K562 (cell line): Measurements from ENCODE around the gene GPR142.

ENCODE experiments used
- EWSR1 ChIP-seq: fragments of 450-650 bp; IDR thresholded peaks from 2 replicates; pipeline ENCODE4 v1.6.1; 2018; ENCODE audit warnings: borderline replicate concordance, mild to moderate bottlenecking, low read depth, moderate library complexity; ENCODE audit not compliant: partially characterized antibody
- GATA2 ChIP-seq: sonication (generic); formaldehyde crosslinking; IDR thresholded peaks from 2 replicates; pipeline ENCODE4 v1.4.0; 2020; ENCODE audit warnings: mild to moderate bottlenecking, missing genetic modification reagents
- HNRNPUL1 ChIP-seq: fragments of 200-400 bp; formaldehyde crosslinking; IDR thresholded peaks from 2 replicates; pipeline ENCODE4 v1.6.1; 2017; ENCODE audit warnings: low read length
- KLF1 ChIP-seq: fragments of 450-650 bp; IDR thresholded peaks from 2 replicates; pipeline ENCODE4 v1.6.1; 2016; ENCODE audit warnings: missing genetic modification characterization, missing compliant biosample characterization
- MXI1 ChIP-seq: IDR thresholded peaks from 2 replicates; pipeline ENCODE4 v1.6.1; 2011; ENCODE audit warnings: low read depth, mild to moderate bottlenecking, improper control_type of control experiment, low read length
- POLR2A ChIP-seq: fragments of 450-650 bp; conservative IDR thresholded peaks from 2 replicates; pipeline ENCODE4 v1.6.1; 2016
- STAT6 ChIP-seq: sonication (generic); formaldehyde crosslinking; IDR thresholded peaks from 2 replicates; pipeline ENCODE4 v1.8.1; 2023; ENCODE audit warnings: mild to moderate bottlenecking, missing genetic modification reagents
- TBL1XR1 ChIP-seq, 2 experiments: IDR thresholded peaks; 2 replicates each; pipeline ENCODE4 v1.6.1; 2012; ENCODE audit warnings: improper control_type of control experiment in 2 of 2, low read length in 2 of 2, mild to moderate bottlenecking in 1 of 2
- TCF7L2 ChIP-seq: fragments of 150-350 bp; IDR thresholded peaks from 2 replicates; pipeline ENCODE4 v1.6.1; 2016; ENCODE audit warnings: low read depth, mild to moderate bottlenecking, low read length, moderate library complexity
- ZBTB5 ChIP-seq: fragments of 450-650 bp; IDR thresholded peaks from 2 replicates; pipeline ENCODE4 v1.6.1; 2017; ENCODE audit warnings: antibody characterized with exemption
- TF ChIP-seq, protein P1 (sequence below), 3 experiments: IDR thresholded peaks in 2 of 3; conservative IDR thresholded peaks in 1 of 3; 2 replicates each; pipeline ENCODE4 v1.5.1; 2011 to 2012; ENCODE audit warnings: low read length in 3 of 3, mild to moderate bottlenecking in 3 of 3, control low read depth in 2 of 3, improper control_type of control experiment in 1 of 3, inconsistent platforms in 1 of 3, low read depth in 1 of 3, mixed read lengths in 1 of 3, moderate library complexity in 1 of 3; ENCODE audit not compliant: insufficient read depth in 2 of 3
- TF ChIP-seq, protein P2 (sequence below): fragments of 150-350 bp; conservative IDR thresholded peaks from 2 replicates; pipeline ENCODE4 v1.6.1; 2014; ENCODE audit warnings: low read length

GRCh38 chr17:74335529-74336062 is 31.7 kb upstream of the GPR142 start:
- TF ChIP-seq POLR2A = no peak
- no peak for TF ChIP-seq KLF1 (tag)
- no peak for TF ChIP-seq GATA2 (CRISPR knock-in tag)
- no peak for TF ChIP-seq EWSR1
- TF ChIP-seq, protein P1, sequence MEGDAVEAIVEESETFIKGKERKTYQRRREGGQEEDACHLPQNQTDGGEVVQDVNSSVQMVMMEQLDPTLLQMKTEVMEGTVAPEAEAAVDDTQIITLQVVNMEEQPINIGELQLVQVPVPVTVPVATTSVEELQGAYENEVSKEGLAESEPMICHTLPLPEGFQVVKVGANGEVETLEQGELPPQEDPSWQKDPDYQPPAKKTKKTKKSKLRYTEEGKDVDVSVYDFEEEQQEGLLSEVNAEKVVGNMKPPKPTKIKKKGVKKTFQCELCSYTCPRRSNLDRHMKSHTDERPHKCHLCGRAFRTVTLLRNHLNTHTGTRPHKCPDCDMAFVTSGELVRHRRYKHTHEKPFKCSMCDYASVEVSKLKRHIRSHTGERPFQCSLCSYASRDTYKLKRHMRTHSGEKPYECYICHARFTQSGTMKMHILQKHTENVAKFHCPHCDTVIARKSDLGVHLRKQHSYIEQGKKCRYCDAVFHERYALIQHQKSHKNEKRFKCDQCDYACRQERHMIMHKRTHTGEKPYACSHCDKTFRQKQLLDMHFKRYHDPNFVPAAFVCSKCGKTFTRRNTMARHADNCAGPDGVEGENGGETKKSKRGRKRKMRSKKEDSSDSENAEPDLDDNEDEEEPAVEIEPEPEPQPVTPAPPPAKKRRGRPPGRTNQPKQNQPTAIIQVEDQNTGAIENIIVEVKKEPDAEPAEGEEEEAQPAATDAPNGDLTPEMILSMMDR (IDR thresholded peaks at IDR 0.05 in 2 of 3, conservative IDR thresholded peaks at IDR 0.05 in 1 of 3; ENCODE audit: insufficient read depth in 2 of 3, low read depth in 1 of 3, low read length in 3 of 3) = no peak
- TF ChIP-seq HNRNPUL1 = no peak
- no peak for TF ChIP-seq TBL1XR1 (IDR thresholded peaks at IDR 0.05; ENCODE audit: low read length in 2 of 2)
- no peak for TF ChIP-seq MXI1
- TF ChIP-seq TCF7L2 = no peak
- TF ChIP-seq ZBTB5 = no peak
- TF ChIP-seq, protein P2, sequence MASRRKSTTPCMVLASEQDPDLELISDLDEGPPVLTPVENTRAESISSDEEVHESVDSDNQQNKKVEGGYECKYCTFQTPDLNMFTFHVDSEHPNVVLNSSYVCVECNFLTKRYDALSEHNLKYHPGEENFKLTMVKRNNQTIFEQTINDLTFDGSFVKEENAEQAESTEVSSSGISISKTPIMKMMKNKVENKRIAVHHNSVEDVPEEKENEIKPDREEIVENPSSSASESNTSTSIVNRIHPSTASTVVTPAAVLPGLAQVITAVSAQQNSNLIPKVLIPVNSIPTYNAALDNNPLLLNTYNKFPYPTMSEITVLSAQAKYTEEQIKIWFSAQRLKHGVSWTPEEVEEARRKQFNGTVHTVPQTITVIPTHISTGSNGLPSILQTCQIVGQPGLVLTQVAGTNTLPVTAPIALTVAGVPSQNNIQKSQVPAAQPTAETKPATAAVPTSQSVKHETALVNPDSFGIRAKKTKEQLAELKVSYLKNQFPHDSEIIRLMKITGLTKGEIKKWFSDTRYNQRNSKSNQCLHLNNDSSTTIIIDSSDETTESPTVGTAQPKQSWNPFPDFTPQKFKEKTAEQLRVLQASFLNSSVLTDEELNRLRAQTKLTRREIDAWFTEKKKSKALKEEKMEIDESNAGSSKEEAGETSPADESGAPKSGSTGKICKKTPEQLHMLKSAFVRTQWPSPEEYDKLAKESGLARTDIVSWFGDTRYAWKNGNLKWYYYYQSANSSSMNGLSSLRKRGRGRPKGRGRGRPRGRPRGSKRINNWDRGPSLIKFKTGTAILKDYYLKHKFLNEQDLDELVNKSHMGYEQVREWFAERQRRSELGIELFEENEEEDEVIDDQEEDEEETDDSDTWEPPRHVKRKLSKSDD = no peak
- TF ChIP-seq STAT6 = no peak
